Activated B cell treated with CpG ODN at 0.5 μM for 24 hours (primary cell): ENCODE data around the gene VPS11. TPM values are rescaled to one million over a fixed set of nuclear protein-coding genes. Genes with fewer than 3 reads are reported as not detected.

Experiments used
- ATAC-seq: fragments of 200-7000 bp; cut with Tn5 transposase; one replicate; pipeline ENCODE4 v1.10.0; 2021; ENCODE audit warnings: low read depth, mild to moderate bottlenecking, moderate library complexity
- CTCF ChIA-PET: fragments of 350-600 bp; sonication (Branson Sonifier 250); formaldehyde crosslinking; loops from one replicate; lab custom pipeline; 2021; ENCODE audit warnings: antibody characterized with exemption; lab: Charles Lee
- POLR2A ChIA-PET: fragments of 350-600 bp; sonication (Branson Sonifier 250); formaldehyde crosslinking; loops from one replicate; lab custom pipeline; 2021; ENCODE audit warnings: antibody characterized with exemption; lab: Charles Lee
- DNase-seq: peaks from one replicate; pipeline ENCODE4 v3.0.0; 2022
- H3K27ac Mint-ChIP-seq: one replicate; pipeline ENCODE4 v1.8.0; 2020; ENCODE audit warnings: mixed read lengths
- H3K27me3 Mint-ChIP-seq: one replicate; pipeline ENCODE4 v1.8.0; 2021; ENCODE audit warnings: mixed read lengths
- H3K36me3 Mint-ChIP-seq: one replicate; pipeline ENCODE4 v1.8.0; 2021; ENCODE audit warnings: low read depth, mixed read lengths
- H3K4me1 Mint-ChIP-seq: one replicate; pipeline ENCODE4 v1.8.0; 2021; ENCODE audit warnings: mixed read lengths
- H3K4me3 Mint-ChIP-seq: one replicate; pipeline ENCODE4 v1.8.0; 2020; ENCODE audit warnings: mild to moderate bottlenecking, mixed read lengths
- H3K9me3 Mint-ChIP-seq: one replicate; pipeline ENCODE4 v1.8.0; 2020; ENCODE audit warnings: mixed read lengths
- CTCF ChIP-seq: fragments of 200-600 bp; IDR thresholded peaks from one replicate; pipeline ENCODE4 v1.8.0; 2022; ENCODE audit warnings: antibody characterized with exemption, mild to moderate bottlenecking
- intact Hi-C: fragments of 100-400 bp; cut with micrococcal nuclease; formaldehyde crosslinking; loops from one replicate; pipeline ENCODE4 v1.15.1; 2024
- total RNA-seq: library from RNA; stranded (reverse); gene quantifications from 2 replicates; pipeline ENCODE4 v1.2.3, GENCODE V29; 2022

VPS11 gene
- total RNA-seq, 1 donor from 2014 or later: 53.6 TPM

DNA sequence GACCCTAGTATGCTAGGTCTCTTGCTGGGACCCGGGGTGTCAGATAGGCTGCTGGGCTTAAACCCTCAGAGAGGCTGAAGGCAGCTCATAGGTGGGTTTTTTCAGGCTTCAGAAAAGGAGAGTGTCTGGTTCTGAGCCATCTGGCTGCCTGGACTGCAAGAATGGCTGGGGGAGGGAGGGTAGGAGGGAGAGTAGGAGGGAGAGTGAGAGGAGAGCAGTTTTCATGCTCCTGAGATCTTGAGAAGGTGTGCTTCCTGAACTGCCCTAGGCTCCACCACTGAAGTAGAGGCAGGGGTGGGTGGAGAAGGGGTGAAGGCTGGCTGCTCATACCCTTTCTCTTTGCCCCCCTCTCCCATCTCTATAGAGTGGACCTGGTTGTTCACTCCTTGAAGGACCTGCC lies 21.7 kb downstream of the VPS11 start:
- DNase-seq (no peak), ATAC-seq (no peak)
- TF ChIP-seq CTCF: no peak
- intact Hi-C loops: no loop called here
- peaks cover 32% of the 10 kb centered on the region for H3K4me1 Mint-ChIP-seq
- CTCF ChIA-PET: no interaction called here
- no peaks in the 10 kb centered on the region for H3K27me3 Mint-ChIP-seq
- POLR2A ChIA-PET: interaction anchor here (0.6 kb wide), 1 partner anchor 164 kb away, joined by 3 read pairs; the partner anchor contains the start of gene BCL9L
- no peak overlapping the region for H3K4me3 Mint-ChIP-seq
- peaks cover 24% of the 10 kb centered on the region for H3K36me3 Mint-ChIP-seq
- no peak overlapping the region for H3K27ac Mint-ChIP-seq
- no peaks in the 10 kb centered on the region for H3K9me3 Mint-ChIP-seq

GRCh38 chr11:119091178-119091577 lies 23.6 kb downstream of the VPS11 start:
- TF ChIP-seq CTCF: no peak
- ChIA-PET POLR2A (interaction anchor here (0.7 to 1.9 kb wide), 2 partner anchors 15 to 24 kb away, joined by 3 to 5 read pairs; partner anchors contain the start of genes C2CD2L and VPS11), CTCF (no interaction called here)
- Mint-ChIP-seq H3K4me3 (no peak overlapping the region), H3K27ac (no peak overlapping the region), H3K9me3 (no peaks in the 10 kb centered on the region), H3K4me1 (peaks cover 27% of the 10 kb centered on the region), H3K36me3 (peaks cover 28% of the 10 kb centered on the region), H3K27me3 (no peaks in the 10 kb centered on the region)
- intact Hi-C loops: no loop called here
- ATAC-seq (no peak), DNase-seq (no peak)

DNA sequence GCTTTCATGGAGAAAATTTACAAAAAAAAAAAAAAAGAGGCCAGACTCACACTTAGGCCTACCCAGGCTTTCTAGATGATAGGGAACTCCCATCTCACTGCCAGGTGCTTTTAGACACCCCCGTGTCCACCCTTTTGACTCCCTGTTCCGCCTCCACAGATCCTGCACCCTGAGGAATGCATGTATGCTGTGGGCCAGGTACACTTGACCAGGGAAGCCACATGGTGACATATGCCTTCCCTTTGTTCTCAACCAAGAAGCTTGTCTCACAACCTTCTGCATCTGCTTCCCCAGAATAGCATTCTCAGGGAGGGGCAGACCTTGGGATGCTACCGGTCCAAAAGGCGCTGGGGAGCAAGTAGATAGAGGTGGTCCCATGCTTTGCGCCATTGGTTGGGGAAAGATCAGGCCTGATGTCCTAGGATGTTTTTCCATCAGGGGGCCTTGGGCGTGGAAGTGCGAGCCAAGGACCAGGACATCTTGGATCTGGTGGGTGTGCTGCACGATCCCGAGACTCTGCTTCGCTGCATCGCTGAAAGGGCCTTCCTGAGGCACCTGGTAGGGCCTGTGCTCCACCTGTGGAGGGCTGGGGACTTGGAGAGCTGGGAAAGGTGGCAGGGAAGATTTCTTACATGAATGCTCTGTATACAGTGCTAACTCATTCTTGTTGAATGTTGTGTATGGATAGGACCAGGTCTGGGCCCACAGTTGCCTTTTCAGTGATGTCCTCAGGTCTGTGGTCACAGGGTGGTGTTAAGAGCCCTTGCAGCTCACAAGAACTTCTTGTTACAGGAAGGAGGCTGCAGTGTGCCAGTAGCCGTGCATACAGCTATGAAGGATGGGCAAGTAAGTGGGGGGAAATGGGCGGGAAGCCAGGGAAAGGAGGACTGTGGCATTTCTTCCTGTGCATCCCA lies 24.6 kb downstream of the VPS11 start:
- no peak for TF ChIP-seq CTCF
- intact Hi-C loops: no loop called here
- Mint-ChIP-seq H3K9me3 (no peaks in the 10 kb centered on the region), H3K27me3 (no peaks in the 10 kb centered on the region), H3K36me3 (peaks cover 36% of the 10 kb centered on the region), H3K4me1 (peaks cover 33% of the 10 kb centered on the region), H3K27ac (peak overlapping the region; percentile 41), H3K4me3 (peak overlapping the region; percentile 24)
- DNase-seq (no peak), ATAC-seq (no peak)
- ChIA-PET CTCF (no interaction called here), POLR2A (interaction anchor here (1.9 kb wide), 1 partner anchor 14 kb away, joined by 5 read pairs; the partner anchor contains the start of gene C2CD2L)

DNA sequence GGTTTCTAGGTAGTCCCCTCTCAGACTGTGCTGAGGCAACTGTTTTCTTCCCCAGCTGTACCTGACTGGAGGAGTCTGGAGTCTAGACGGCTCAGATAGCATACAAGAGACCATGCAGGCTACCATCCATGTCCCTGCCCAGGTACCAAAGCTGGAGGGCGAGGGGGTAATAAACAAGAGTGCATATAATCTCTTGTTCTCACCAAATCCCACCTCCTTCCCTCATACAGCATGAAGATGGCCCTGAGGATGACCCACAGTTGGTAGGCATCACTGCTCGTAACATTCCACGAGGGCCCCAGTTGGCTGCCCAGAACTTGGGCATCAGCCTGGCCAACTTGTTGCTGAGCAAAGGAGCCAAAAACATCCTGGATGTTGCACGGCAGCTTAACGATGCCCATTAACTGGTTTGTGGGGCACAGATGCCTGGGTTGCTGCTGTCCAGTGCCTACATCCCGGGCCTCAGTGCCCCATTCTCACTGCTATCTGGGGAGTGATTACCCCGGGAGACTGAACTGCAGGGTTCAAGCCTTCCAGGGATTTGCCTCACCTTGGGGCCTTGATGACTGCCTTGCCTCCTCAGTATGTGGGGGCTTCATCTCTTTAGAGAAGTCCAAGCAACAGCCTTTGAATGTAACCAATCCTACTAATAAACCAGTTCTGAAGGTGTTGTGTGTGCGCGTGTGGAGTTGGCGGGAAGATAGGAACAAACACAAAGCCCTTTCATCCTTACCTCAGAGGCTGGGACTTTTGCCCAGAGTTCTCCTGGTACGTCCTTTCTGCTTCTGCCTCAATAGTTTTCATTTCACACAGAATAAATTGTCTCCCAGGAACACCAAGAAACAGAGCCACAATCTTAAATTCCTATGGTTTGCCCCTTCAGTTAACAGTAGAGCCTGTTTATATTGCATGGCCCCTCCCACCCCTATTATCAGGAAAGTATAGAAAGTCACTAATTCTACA lies 25.5 kb downstream of the VPS11 start:
- Mint-ChIP-seq H3K36me3 (peaks cover 46% of the 10 kb centered on the region), H3K4me1 (peaks cover 43% of the 10 kb centered on the region), H3K27me3 (no peaks in the 10 kb centered on the region), H3K9me3 (no peaks in the 10 kb centered on the region), H3K27ac (peak overlapping the region; percentile 41), H3K4me3 (peak overlapping the region; percentile 92)
- POLR2A ChIA-PET: interaction anchor here (0.5 to 3.1 kb wide), 7 partner anchors 8 to 245 kb away, joined by 5 to 69 read pairs (median 7); partner anchors contain the start of genes C2CD2L, HINFP, HMBS and NLRX1
- intact Hi-C loops: no loop called here
- CTCF ChIA-PET: interaction anchor here (1.2 kb wide), 1 partner anchor 53 kb away, joined by 3 read pairs; no protein-coding TSS in a partner anchor
- TF ChIP-seq CTCF: no peak
- no peak for ATAC-seq
- DNase-seq: no peak
